ENCODE results near the gene NFE2L2. TPM values are rescaled to one million over a fixed set of nuclear protein-coding genes. Genes with fewer than 3 reads are reported as not detected.
"Not testable (repeated sequence)": the region's sequence is repeated elsewhere in the genome, so short reads cannot be mapped to it uniquely, and the experiment has no call there.

NFE2L2 gene
- total RNA-seq, 2 donors from 2014 or later = 44.7 to 82.2 TPM

DNA sequence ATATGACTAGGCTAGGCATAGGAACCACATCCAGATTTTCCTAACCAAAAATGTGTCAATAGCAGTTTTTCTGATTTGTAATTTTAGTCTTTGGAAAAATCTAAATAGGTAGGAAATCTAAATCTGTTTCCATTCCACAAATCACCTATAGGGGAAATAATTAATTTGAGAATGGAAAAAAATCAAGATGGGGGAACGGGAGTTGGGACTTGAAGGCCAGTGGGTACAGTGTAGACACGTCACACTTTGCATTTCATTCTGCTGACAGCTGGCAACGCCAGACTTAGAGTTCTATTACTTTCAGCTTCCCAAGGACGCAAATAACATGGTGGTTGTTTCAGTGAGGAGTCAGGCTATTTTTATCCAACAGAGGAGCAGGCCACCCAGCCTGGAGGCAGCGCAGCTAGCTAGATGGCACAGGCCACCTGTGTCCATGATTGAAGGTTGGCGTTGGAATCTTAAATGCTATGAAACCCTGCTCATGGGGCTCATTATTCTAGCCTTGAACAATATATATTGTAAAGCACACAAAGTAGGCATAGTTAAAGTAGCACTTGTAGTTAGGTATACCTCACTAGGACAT is 28.6 kb downstream of the NFE2L2 start:
- H3K36me3 Mint-ChIP-seq = peaks cover 13 to 30% of the 10 kb centered on the region in 2 donors
- DNase-seq (ENCODE audit: low spot score in 2 of 2) = no peak
- ATAC-seq = no peak
- no peaks in the 10 kb centered on the region for H3K9me3 Mint-ChIP-seq
- peak overlapping the region in 1 of 2 donors; percentile 57 for H3K27ac Mint-ChIP-seq

DNA sequence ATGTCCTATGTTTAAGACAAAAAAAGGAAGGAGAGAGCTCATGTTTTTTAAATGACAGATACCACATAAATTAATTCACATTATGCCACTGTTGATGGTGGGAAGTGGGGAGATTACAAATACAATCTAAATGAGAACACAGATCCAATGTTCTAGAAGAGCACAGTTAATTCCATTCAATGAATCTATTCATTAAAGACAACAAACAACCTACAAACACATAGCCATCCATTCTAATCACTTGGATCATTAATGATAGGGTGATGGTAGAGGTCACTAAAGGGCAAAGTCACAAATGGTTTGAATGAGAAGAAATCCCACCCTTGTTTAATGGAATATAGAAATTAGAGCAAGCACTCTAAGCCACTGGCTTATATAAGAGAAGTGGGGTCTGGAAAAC is 30.3 kb downstream of the NFE2L2 start:
- Mint-ChIP-seq H3K27ac (peak overlapping the region; percentile 46 to 58), H3K36me3 (peaks cover 21 to 41% of the 10 kb centered on the region in 2 donors)
- ATAC-seq = no peak

DNA sequence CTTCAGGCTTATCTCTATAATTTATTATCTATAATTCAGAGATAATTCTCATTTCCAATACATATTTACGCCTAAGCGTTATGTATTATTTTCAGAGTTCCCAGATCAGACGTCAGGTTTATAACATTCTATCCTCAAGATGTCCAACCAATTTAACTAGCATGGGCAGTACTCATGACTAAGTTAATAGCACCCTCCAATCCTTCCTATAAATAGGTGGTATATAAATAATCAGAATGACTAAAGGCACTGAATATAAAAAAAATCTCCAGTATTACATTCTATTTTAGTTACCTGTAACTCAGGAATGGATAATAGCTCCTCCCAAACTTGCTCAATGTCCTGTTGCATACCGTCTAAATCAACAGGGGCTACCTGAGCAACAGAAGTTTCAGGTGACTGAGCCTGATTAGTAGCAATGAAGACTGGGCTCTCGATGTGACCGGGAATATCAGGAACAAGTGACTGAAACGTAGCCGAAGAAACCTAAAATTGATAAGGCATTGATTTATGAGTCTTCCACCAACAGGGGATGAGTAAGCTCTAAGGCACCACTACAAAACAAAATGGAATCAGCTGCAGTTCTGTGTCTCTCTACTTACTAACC is 32.3 kb downstream of the NFE2L2 start:
- Mint-ChIP-seq H3K9me3 (no peaks in the 10 kb centered on the region), H3K27ac (peak overlapping the region in 1 of 2 donors; percentile 59), H3K36me3 (peaks cover 23 to 34% of the 10 kb centered on the region in 2 donors)
- DNase-seq (ENCODE audit: low spot score in 2 of 2) = no peak
- ATAC-seq = no peak

More for the DNA sequence above, 30.3 kb downstream of the NFE2L2 start:
- no peak for DNase-seq (ENCODE audit: low spot score in 2 of 2)
- no peaks in the 10 kb centered on the region for H3K9me3 Mint-ChIP-seq

DNA sequence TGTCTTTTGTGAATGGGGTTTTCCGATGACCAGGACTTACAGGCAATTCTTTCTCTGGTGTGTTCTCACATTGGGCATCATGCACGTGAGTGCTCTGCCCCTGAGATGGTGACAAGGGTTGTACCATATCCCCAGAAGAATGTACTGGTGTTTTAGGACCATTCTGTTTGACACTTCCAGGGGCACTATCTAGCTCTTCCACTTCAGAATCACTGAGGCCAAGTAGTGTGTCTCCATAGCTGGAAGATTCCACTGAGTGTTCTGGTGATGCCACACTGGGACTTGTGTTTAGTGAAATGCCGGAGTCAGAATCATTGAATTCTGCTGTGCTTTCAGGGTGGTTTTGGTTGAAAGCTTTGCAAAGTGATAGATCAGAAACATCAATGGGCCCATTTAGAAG is 33.3 kb downstream of the NFE2L2 start:
- Mint-ChIP-seq H3K36me3 (peaks cover 23 to 34% of the 10 kb centered on the region in 2 donors), H3K9me3 (no peaks in the 10 kb centered on the region), H3K27ac (peak overlapping the region in 1 of 2 donors; percentile 59)
- ATAC-seq = no peak
- no peak for DNase-seq (ENCODE audit: low spot score in 2 of 2)

DNA sequence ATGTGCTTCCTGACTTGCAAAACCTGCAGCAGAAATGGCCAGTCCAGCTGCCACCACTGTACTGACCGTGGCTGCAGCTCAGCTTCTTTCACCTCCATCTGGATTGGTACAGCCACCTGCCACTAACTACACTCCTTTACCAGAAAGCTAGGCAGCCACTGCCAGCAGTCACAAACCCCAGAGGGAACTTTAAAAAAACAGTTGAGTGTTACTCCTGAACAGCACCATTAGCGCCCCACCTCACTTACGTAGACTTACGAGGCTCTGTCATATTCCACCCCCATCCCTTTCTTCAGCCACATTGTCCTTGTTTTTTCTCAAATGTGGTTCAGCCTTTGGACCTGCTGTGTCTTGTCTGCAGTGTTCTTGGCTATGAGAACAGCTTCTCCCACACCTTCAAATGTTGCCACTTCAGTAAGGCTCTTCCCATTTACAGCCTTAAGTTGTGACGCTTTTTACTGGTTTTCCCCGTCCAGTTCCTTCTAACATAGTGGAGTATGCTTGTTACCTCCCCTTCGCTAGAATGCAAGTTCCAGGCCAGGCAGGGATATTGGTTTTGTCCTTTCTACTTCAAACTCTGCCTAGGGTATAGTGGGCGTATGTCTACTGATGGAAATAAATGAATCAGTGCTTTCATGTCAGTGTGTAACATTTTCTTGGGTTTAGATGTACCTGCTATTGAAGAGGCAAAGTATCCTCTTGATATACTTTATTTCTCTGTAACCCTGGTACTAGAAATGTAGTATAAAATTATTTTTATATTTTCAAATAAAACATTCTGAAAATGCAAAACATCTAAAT is 34.9 kb downstream of the NFE2L2 start:
- DNase-seq (ENCODE audit: low spot score in 2 of 2) (no peak), ATAC-seq (peak; percentile 44 to 46)
- Mint-ChIP-seq H3K9me3 (no peaks in the 10 kb centered on the region), H3K27ac (peak overlapping the region; percentile 40 to 87), H3K36me3 (peaks cover 23 to 27% of the 10 kb centered on the region in 2 donors)

- Mint-ChIP-seq H3K36me3 (peaks cover 22 to 26% of the 10 kb centered on the region in 2 donors), H3K9me3 (no peaks in the 10 kb centered on the region), H3K27ac (peak overlapping the region; percentile 40 to 70)
- ATAC-seq = no peak
- no peak for DNase-seq (ENCODE audit: low spot score in 2 of 2)
Measured at GRCh38 chr2:177225965-177226360, 38.6 kb downstream of the NFE2L2 start.

DNA sequence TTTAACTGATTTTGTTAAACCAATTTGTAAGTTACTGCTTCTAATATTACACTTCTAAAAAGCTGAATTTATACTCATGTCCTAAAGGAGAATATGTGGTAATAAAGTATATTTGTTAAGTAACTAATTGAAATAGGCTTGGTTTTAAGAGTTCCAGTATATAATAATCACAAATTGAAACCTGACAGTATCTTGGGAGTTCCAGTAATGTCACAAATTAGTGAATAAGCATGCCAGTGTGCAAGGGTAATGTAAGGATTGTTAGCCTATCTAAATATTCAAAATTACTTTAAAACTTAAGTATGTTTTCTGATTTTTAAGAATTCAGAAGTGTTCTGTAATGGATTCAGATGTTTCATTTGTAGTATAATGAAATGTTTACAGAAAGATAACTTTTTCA is 41.1 kb downstream of the NFE2L2 start:
- not testable (repeated sequence) for ATAC-seq; DNase-seq (ENCODE audit: low spot score in 2 of 2); H3K9me3 Mint-ChIP-seq
- peak overlapping the region in 1 of 2 donors; percentile 59 for H3K27ac Mint-ChIP-seq
- peaks cover 17 to 35% of the 10 kb centered on the region in 2 donors for H3K36me3 Mint-ChIP-seq

GRCh38 chr2:177221970-177222369 is 42.6 kb downstream of the NFE2L2 start:
- no peak for DNase-seq (ENCODE audit: low spot score in 2 of 2)
- Mint-ChIP-seq H3K27ac (peak overlapping the region in 1 of 2 donors; percentile 32), H3K9me3 (no peaks in the 10 kb centered on the region), H3K36me3 (peaks cover 27 to 46% of the 10 kb centered on the region in 2 donors)
- ATAC-seq = no peak

- Mint-ChIP-seq H3K9me3 (no peaks in the 10 kb centered on the region), H3K27ac (peak overlapping the region in 1 of 2 donors; percentile 69)
Measured at GRCh38 chr2:177221534-177221933, 43.0 kb downstream of the NFE2L2 start.

GRCh38 chr2:177219787-177220186 is 44.7 kb downstream of the NFE2L2 start:
- ATAC-seq; H3K27ac Mint-ChIP-seq; H3K9me3 Mint-ChIP-seq; DNase-seq (ENCODE audit: low spot score in 2 of 2): not testable (repeated sequence)
- peaks cover 45 to 68% of the 10 kb centered on the region in 2 donors for H3K36me3 Mint-ChIP-seq

More at GRCh38 chr2:177221534-177221933, 43.0 kb downstream of the NFE2L2 start:
- H3K36me3 Mint-ChIP-seq = peaks cover 29 to 50% of the 10 kb centered on the region in 2 donors
- ATAC-seq (no peak), DNase-seq (ENCODE audit: low spot score in 2 of 2) (no peak)

DNA sequence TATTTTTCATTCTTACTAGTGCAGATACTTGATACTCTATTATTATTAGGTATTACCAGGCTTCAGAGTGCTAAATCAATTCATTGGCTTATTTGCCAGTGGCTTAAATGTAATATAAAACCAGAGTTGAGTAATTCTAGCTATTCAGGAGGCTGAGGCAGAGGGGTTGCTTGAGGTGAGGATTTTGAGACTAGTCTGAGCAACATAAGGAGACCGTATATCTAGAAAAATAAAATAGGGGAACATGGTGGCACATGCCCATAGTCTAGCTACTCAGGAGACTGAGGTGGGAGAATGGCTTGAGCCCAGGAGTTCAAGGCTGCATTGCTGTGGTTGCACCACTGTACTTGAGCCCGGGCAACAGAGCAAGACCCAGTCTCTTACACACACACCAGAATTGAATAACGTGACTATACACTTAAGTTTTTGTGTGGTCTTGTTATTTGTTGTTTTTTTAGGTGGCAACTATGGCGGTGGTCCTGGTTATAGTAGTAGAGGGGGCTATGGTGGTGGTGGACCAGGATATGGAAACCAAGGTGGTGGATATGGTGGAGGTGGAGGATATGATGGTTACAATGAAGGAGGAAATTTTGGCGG is 47.2 kb downstream of the NFE2L2 start:
- peaks cover 59 to 83% of the 10 kb centered on the region in 2 donors for H3K36me3 Mint-ChIP-seq
- DNase-seq (ENCODE audit: low spot score in 2 of 2) (no peak), ATAC-seq (no peak)
- H3K9me3 Mint-ChIP-seq = no peaks in the 10 kb centered on the region
- H3K27ac Mint-ChIP-seq = peak overlapping the region; percentile 62 to 92

DNA sequence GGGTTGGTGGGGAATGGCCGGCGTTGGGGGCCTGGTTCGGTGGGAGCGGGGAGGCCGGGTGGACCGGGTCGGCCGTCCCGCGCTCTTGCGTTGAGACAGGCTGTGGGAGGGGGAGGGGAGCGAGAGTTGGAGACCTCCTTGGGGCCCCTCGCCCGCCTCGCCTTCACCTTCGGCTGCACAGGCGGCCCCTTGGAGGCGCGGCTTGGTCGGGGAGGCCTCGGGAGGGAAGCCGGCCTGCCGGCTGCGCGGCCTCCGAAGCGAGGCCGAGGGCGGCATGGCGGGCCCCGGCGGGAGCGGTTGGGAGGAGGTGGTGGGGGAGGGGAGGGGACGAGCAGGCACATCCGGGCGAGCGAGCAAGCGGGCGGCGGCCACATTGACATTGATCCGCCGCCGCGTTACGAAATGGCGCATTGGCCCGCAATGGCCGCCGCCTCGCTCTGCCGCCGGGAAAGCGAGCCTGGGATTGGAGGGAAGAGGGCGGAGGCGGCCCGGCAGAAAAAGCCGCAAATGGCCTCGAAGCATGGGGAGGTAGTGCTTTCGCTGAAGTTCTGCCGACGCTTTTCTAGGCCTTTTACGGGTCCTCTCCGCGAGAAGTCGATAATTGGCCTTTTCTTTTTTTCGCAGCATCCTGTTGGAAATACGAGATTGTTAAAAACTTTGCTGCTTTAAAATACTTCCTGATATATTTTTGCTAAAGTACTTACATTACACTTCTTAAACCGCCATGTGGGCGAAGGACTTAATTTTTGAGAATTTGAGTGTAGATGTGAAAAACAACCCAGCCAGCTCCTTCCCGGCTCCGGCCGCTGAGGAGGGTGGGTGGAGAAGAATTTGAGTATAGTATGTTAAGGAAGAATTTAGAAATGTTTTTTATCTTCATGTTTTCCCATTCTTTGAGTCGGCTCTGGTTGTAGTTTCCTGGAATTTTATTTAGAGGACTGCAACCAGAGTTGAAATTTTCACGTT is 51.4 kb downstream of the NFE2L2 start:
- DNase-seq (ENCODE audit: low spot score in 2 of 2) = peak; percentile 88

GRCh38 chr2:177212106-177212890 is 52.2 kb downstream of the NFE2L2 start, which contains the start of gene HNRNPA3:
HNRNPA3 (plus strand) TSS chr2:177212794; CDS start chr2:177212800, 6 bp downstream.
- DNase-seq (ENCODE audit: low spot score in 2 of 2) (peak; percentile 100), ATAC-seq (peak; percentile 90 to 93)
- H3K27ac Mint-ChIP-seq = peak within 1 kb of the TSS; percentile 97 to 99
- H3K9me3 Mint-ChIP-seq = no peaks in the 10 kb centered on the region
- peaks cover 41 to 46% of the 10 kb centered on the region in 2 donors for H3K36me3 Mint-ChIP-seq

More for the DNA sequence above, 51.4 kb downstream of the NFE2L2 start:
- Mint-ChIP-seq H3K36me3 (peaks cover 47 to 50% of the 10 kb centered on the region in 2 donors), H3K27ac (peak overlapping the region; percentile 97), H3K9me3 (no peaks in the 10 kb centered on the region)
- ATAC-seq = peak; percentile 65 to 71

DNA sequence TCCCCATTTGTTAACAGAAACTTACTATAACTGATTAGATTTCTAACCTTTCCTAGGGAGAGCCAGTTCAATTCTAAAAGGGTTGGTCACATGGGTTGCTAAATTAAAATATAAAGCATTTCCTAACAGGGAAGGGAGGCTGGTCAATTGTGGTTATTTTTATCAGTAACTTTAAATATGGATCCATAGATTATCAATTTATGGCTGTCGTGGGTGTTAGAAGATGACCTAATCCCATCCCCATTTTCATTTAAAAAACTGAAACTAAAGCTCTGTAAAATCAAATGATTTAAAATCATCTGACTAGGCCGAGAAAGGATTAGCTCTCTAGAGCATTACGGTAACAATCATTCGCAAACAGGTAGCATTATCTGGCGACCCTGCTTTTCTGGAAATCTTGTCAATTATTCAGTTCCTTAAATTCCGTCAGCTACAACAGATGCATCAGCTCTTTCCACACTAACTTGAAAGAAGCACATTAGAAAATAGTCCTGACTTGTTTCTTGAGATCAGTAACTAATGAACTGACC is 52.9 kb downstream of the NFE2L2 start:
- Mint-ChIP-seq H3K36me3 (peaks cover 35 to 42% of the 10 kb centered on the region in 2 donors), H3K9me3 (no peaks in the 10 kb centered on the region), H3K27ac (peak overlapping the region; percentile 97 to 99)
- no peak for DNase-seq (ENCODE audit: low spot score in 2 of 2)
- no peak for ATAC-seq

DNA sequence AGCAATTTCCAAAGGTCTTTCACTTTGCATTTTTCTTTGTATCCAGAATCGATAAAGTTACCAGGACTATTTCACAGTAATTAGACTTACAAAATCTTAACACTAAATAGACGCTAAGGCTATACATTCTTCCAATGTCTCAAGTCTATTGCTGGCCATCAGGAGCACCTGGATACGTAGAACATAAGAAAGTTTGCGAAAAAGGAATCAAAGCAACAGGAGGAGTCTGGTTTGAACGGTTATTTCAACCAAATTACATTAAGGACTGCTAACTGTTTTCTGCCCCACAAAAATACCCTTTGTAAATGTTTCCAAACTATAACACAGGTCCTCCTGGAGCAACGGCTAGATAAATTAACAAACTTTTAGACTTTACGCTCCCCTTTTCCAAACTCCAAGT is 53.4 kb downstream of the NFE2L2 start:
- DNase-seq (ENCODE audit: low spot score in 2 of 2) = no peak
- Mint-ChIP-seq H3K36me3 (peaks cover 30 to 37% of the 10 kb centered on the region in 2 donors), H3K27ac (peak overlapping the region; percentile 97 to 99), H3K9me3 (no peaks in the 10 kb centered on the region)
- ATAC-seq = no peak
